Measurements from ENCODE around the gene SLC30A10.
"Not testable (repeated sequence)": the region's sequence is repeated elsewhere in the genome, so short reads cannot be mapped to it uniquely, and the experiment has no call there.

SLC30A10 gene

DNA sequence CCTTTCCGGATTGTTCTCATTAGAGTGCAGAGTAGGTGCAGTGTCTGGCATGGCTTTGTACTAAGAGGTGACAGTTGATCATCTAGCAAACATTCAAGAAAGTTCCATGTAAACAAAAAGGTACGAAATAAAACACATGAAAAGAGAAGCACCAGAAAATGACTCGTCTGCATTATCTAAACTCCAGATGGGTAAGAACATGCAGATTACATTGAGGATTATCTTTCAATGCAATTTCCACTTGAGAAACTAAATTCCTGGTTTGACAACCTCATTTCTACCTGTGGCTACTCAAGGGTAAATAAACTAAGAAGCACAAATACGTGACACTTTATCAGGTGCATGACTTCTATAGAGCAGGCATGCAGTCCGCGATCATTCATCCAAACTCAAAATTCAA, 17.6 kb downstream of the SLC30A10 start:
- Histone ChIP-seq H3K4me3 (ENCODE audit: low read depth, low read length) (no peak overlapping the region), H3K27ac (no peak overlapping the region), H3K27me3 (ENCODE audit: insufficient read depth, low read depth, severe bottlenecking) (no peaks in the 10 kb centered on the region), H3K9me3 (ENCODE audit: severe bottlenecking) (no peaks in the 10 kb centered on the region), H3K36me3 (no peaks in the 10 kb centered on the region; the same call in 1 of the 2 replicates)
- DNase-seq: no peak
- TF ChIP-seq, protein P1, sequence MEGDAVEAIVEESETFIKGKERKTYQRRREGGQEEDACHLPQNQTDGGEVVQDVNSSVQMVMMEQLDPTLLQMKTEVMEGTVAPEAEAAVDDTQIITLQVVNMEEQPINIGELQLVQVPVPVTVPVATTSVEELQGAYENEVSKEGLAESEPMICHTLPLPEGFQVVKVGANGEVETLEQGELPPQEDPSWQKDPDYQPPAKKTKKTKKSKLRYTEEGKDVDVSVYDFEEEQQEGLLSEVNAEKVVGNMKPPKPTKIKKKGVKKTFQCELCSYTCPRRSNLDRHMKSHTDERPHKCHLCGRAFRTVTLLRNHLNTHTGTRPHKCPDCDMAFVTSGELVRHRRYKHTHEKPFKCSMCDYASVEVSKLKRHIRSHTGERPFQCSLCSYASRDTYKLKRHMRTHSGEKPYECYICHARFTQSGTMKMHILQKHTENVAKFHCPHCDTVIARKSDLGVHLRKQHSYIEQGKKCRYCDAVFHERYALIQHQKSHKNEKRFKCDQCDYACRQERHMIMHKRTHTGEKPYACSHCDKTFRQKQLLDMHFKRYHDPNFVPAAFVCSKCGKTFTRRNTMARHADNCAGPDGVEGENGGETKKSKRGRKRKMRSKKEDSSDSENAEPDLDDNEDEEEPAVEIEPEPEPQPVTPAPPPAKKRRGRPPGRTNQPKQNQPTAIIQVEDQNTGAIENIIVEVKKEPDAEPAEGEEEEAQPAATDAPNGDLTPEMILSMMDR (IDR thresholded peaks at IDR 0.05; ENCODE audit: low read depth, low read length): no peak

DNA sequence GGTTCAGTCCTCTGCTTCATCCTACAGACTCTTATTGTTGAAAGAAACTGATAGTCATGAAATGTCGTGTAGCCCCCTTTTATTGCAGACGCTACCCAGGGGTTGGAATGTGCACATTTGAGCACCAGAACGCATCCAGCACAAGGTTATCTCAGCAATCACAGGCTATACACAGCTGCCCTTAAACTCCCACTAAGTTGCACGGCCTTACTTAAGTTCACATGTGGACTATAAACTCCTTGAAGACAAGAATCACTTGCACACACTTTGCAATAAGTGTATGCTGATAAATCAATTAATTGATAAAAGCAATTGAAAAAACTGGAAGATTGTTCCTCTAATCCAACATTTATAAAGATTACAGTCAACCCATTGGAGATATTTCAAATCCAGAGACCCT, 18.9 kb downstream of the SLC30A10 start:
- H3K27ac ChIP-seq: no peak overlapping the region
- no peak for DNase-seq
- TF ChIP-seq, protein P1 (IDR thresholded peaks at IDR 0.05; ENCODE audit: low read depth, low read length): no peak
- H3K36me3 ChIP-seq: no peaks in the 10 kb centered on the region
- H3K4me3 ChIP-seq (ENCODE audit: low read depth, low read length): no peak overlapping the region
- H3K9me3 ChIP-seq (ENCODE audit: severe bottlenecking): no peaks in the 10 kb centered on the region
- H3K27me3 ChIP-seq (ENCODE audit: insufficient read depth, low read depth, severe bottlenecking): no peaks in the 10 kb centered on the region

DNA sequence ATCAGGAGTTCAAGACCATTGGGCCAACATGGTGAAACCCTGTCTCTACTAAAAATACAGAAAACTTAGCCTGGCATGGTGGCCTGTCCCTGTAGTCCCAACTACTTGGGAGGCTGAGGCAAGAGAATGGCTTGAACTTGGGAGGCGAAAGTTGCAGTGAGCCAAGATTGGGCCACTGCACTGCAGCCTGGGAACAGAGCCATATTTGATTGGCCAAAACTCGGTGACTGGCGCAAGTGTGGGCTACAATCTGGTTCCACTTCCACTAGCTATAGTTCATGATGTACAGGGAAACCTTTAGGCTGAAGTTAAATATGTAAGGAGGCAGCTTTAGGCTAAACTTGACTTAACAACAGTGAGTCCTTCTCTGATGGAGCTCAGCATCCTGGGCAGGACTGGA, 20.2 kb downstream of the SLC30A10 start:
- TF ChIP-seq, protein P1 (IDR thresholded peaks at IDR 0.05; ENCODE audit: low read depth, low read length): no peak
- DNase-seq: no peak
- no peaks in the 10 kb centered on the region for H3K36me3 ChIP-seq
- H3K9me3 ChIP-seq (ENCODE audit: severe bottlenecking): no peaks in the 10 kb centered on the region
- H3K27me3 ChIP-seq (ENCODE audit: insufficient read depth, low read depth, severe bottlenecking): no peaks in the 10 kb centered on the region
- H3K27ac ChIP-seq: no peak overlapping the region
- H3K4me3 ChIP-seq (ENCODE audit: low read depth, low read length): no peak overlapping the region

DNA sequence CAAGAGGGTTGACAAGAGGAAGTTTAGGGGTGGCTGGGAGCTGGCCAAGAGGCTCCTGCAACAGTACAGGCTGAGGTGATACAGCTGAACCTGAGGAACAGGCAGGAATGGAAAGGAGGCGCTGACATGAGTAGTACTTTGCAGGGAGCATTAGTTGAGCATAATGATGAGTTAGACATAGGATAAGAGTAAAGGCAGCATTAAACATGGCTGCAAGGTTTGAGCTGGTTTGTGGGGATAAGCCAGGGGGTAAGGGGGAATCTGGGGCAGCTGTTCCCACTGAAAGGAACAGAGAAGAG, 20.6 kb downstream of the SLC30A10 start:
- DNase-seq: no peak
- TF ChIP-seq, protein P1 (IDR thresholded peaks at IDR 0.05; ENCODE audit: low read depth, low read length): no peak
- Histone ChIP-seq H3K27me3 (ENCODE audit: insufficient read depth, low read depth, severe bottlenecking) (no peaks in the 10 kb centered on the region), H3K27ac (no peak overlapping the region), H3K4me3 (ENCODE audit: low read depth, low read length) (no peak overlapping the region), H3K36me3 (no peaks in the 10 kb centered on the region), H3K9me3 (ENCODE audit: severe bottlenecking) (no peaks in the 10 kb centered on the region)

DNA sequence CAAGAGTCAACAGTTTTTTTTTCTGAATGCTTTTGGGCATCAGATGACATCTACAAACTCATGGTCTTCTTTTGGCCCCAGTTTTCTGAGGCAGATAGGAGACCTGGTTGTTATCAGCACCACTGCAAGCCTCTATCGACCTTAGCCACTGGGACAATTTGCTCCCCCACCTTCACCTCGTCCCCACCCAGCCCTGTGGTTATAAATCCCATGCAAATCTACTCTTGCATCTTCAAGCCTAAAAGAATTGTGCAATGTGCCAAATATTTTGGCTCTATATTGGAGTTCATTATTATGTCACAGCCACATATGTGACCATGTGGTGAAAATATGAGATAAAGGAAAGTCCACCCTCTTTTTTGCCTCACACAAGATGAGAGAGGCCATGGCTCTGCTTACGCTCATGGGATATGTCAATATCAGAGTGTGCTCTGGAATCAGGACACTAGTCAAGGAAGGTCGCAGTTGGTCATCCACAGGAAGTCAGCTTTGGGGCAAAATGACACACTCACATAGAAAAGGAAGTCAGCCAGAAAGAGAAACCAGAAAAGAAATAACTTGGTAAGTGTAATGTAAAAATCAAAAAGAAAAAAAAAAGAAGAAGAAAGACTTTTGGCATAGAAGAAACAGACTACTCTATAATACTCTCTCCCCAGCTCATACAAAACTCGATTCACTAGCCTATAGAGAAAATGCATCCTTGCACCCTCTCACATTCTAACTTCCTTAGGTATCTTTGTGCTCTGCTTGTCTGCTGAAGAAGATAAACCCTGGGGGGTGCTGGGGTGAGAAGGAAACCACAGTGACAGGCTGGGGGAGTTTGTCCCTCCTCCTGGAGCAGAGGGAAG, 21.2 kb downstream of the SLC30A10 start:
- H3K27ac ChIP-seq: no peak overlapping the region
- no peaks in the 10 kb centered on the region for H3K27me3 ChIP-seq (ENCODE audit: insufficient read depth, low read depth, severe bottlenecking)
- TF ChIP-seq, protein P1 (IDR thresholded peaks at IDR 0.05; ENCODE audit: low read depth, low read length): no peak
- H3K9me3 ChIP-seq (ENCODE audit: severe bottlenecking): no peaks in the 10 kb centered on the region
- no peaks in the 10 kb centered on the region for H3K36me3 ChIP-seq
- no peak for DNase-seq
- H3K4me3 ChIP-seq (ENCODE audit: low read depth, low read length): no peak overlapping the region

DNA sequence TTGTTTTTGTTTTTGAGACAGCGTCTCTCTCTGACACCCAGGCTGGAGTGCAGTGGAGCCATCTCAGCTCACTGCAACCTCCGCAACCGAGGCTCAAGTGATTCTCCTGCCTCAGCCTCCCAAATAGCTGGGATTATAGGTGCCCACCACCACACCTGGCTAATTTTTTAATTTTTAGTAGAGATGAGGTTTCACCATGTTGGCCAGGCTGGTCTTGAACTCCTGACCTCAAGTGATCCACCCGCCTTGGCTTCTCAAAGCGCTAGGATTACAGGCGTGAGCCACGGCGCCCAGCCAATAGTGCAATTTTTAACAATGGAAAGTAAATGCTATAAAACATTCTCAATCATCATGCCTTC, 21.8 kb downstream of the SLC30A10 start:
- not testable (repeated sequence) for H3K27me3 ChIP-seq (ENCODE audit: insufficient read depth, low read depth, severe bottlenecking); H3K4me3 ChIP-seq (ENCODE audit: low read depth, low read length)

More for the DNA sequence above, 21.8 kb downstream of the SLC30A10 start:
- not testable (repeated sequence) for DNase-seq; H3K27ac ChIP-seq; H3K36me3 ChIP-seq; H3K9me3 ChIP-seq (ENCODE audit: severe bottlenecking)
